Measurements from ENCODE around the gene LRRC18.

DNA sequence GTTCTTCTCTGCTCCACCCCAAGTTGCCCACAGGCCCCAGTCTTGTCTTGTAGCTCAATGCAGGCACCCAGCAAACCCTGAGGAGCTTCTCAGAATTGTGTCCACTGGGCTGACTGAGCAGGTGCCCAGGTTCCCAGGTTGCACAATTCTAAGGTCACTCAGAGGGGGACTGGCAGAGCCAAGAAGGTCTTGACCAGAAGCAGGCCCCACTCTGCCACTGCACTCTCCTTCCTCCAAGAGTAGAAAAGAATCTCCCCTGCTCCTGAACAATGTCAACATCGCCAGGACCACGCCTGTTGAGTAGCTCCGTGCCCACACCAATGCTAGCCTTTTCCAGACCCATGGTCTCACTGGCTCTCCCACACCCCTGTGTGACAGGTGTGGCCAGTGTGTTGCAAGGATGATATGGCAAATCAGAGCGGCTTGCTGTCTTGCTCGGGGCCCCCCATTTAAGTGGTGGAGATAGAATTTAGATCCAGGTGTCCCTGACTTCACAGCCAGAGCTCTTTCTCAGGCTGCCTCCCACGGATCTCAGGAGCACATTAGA, 577 bp downstream of the LRRC18 start:
- TF ChIP-seq, protein P1, sequence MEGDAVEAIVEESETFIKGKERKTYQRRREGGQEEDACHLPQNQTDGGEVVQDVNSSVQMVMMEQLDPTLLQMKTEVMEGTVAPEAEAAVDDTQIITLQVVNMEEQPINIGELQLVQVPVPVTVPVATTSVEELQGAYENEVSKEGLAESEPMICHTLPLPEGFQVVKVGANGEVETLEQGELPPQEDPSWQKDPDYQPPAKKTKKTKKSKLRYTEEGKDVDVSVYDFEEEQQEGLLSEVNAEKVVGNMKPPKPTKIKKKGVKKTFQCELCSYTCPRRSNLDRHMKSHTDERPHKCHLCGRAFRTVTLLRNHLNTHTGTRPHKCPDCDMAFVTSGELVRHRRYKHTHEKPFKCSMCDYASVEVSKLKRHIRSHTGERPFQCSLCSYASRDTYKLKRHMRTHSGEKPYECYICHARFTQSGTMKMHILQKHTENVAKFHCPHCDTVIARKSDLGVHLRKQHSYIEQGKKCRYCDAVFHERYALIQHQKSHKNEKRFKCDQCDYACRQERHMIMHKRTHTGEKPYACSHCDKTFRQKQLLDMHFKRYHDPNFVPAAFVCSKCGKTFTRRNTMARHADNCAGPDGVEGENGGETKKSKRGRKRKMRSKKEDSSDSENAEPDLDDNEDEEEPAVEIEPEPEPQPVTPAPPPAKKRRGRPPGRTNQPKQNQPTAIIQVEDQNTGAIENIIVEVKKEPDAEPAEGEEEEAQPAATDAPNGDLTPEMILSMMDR (IDR thresholded peaks at IDR 0.05; ENCODE audit: low read depth, low read length, poor library complexity, severe bottlenecking): no peak
- TF ChIP-seq EZH2phosphoT487 (IDR thresholded peaks at IDR 0.05; ENCODE audit: borderline replicate concordance, low read length): no peak

Measured in DOHH2 (cell line).